Left lung (tissue), 10 donors: Measurements from ENCODE around the gene BCL11B. TPM values are rescaled to one million over a fixed set of nuclear protein-coding genes. Genes with fewer than 3 reads are reported as not detected.

Experiments used
- ATAC-seq: fragments of 200-7000 bp; cut with Tn5 transposase; one replicate; pipeline ENCODE4 v1.9.1; 2020; ENCODE audit warnings: moderate library complexity
- DNase-seq, 4 donors: peaks; one replicate each; pipeline ENCODE4 v3.0.0-alpha.2; 2013 to 2020
- H3K27ac ChIP-seq, 2 donors: fragments of 200-600 bp; sonication (generic) in 1 of 2; one replicate each; pipeline versions ENCODE4 v1.5.0 to v1.8.0; 2020 to 2021
- H3K27me3 ChIP-seq, 2 donors: fragments of 200-600 bp; sonication (generic) in 1 of 2; one replicate each; pipeline versions ENCODE4 v1.5.0 to v1.8.0; 2020 to 2021
- H3K36me3 ChIP-seq, 2 donors: fragments of 200-600 bp; sonication (generic) in 1 of 2; one replicate each; pipeline versions ENCODE4 v1.5.0 to v1.8.0; 2020 to 2021
- H3K4me1 ChIP-seq, 2 donors: fragments of 200-600 bp; one replicate each; pipeline ENCODE4 v1.8.0; 2021
- H3K4me3 ChIP-seq, 2 donors: fragments of 200-600 bp; sonication (generic) in 1 of 2; one replicate each; pipeline versions ENCODE4 v1.5.0 to v1.8.0; 2020 to 2021; ENCODE audit warnings: mild to moderate bottlenecking in 1 of 2
- H3K9me3 ChIP-seq, 2 donors: fragments of 200-600 bp; sonication (generic) in 1 of 2; one replicate each; pipeline versions ENCODE4 v1.5.0 to v1.8.0; 2020 to 2021
- intact Hi-C, 2 donors: fragments of 100-400 bp; cut with DNase I; formaldehyde crosslinking; loops; one replicate each; pipeline versions ENCODE4 v1.11.2 to v1.14.2; 2022
- polyA plus RNA-seq, 6 donors: library from polyadenylated mRNA; unstranded; fragments of 120-200 nt; gene quantifications; one replicate each; pipeline ENCODE4 v1.2.1, GENCODE V29; 2013; ENCODE audit not compliant: insufficient read length in 6 of 6
- total RNA-seq, 2 donors: library from RNA; stranded (reverse); fragmentation: NEBNext Ultra II Directional; extraction: Animal tissue kit (Norgen Biotek cat#: 25700); gene quantifications; one replicate each; pipeline ENCODE4 v1.2.1, GENCODE V29; 2021
- TF ChIP-seq, protein P1 (sequence below), 2 donors: fragments of 200-600 bp; sonication (generic) in 1 of 2; IDR thresholded peaks; one replicate each; pipeline versions ENCODE4 v1.5.0 to v1.8.0; 2021; ENCODE audit warnings: antibody characterized with exemption in 2 of 2
- donor health status: DM: no; HTN: yes; CAD: no.
- donor health status: DM: no; HTN: no; CAD: no.

Gene BCL11B
- total and polyA plus RNA-seq, 8 donors: 1.4 to 3.6 (median 3.2) TPM

GRCh38 chr14:99304208-99304607, 32.2 kb upstream of the BCL11B start:
- ATAC-seq: no peak
- intact Hi-C loops: no loop called here

DNA sequence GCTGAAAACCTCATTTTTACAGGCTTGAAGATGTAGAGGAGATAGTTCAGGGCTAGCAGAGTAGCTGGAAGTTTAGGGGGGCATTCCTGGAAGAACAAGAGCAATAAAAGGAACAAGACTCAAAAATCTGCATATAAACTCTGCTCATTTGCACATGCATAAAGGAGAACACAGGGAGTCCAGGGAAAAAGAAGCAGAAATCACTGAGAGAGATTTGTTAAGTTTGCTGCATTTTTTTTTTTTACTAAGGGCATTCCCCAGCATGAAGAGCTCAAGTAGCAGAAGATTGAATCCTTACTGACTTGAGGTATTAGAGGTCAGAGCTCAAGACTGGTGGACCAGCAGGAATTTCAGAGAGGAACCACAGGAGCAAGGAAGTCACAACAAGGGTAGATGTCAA, 28.2 kb upstream of the BCL11B start:
- DNase-seq (no peak), ATAC-seq (no peak)
- H3K9me3 ChIP-seq: peaks cover 0 to 10% of the 10 kb centered on the region in 2 donors
- intact Hi-C loops: no loop called here
- H3K4me3 ChIP-seq: no peak overlapping the region
- H3K27me3 ChIP-seq: peaks cover 0 to 5% of the 10 kb centered on the region in 2 donors
- TF ChIP-seq, protein P1, sequence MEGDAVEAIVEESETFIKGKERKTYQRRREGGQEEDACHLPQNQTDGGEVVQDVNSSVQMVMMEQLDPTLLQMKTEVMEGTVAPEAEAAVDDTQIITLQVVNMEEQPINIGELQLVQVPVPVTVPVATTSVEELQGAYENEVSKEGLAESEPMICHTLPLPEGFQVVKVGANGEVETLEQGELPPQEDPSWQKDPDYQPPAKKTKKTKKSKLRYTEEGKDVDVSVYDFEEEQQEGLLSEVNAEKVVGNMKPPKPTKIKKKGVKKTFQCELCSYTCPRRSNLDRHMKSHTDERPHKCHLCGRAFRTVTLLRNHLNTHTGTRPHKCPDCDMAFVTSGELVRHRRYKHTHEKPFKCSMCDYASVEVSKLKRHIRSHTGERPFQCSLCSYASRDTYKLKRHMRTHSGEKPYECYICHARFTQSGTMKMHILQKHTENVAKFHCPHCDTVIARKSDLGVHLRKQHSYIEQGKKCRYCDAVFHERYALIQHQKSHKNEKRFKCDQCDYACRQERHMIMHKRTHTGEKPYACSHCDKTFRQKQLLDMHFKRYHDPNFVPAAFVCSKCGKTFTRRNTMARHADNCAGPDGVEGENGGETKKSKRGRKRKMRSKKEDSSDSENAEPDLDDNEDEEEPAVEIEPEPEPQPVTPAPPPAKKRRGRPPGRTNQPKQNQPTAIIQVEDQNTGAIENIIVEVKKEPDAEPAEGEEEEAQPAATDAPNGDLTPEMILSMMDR (IDR thresholded peaks at IDR 0.05): no peak
- H3K4me1 ChIP-seq: no peaks in the 10 kb centered on the region
- no peaks in the 10 kb centered on the region for H3K36me3 ChIP-seq
- H3K27ac ChIP-seq: no peak overlapping the region

More at GRCh38 chr14:99304208-99304607, 32.2 kb upstream of the BCL11B start:
- DNase-seq: no peak
- Histone ChIP-seq H3K36me3 (no peaks in the 10 kb centered on the region), H3K4me3 (no peak overlapping the region), H3K9me3 (peaks cover 0 to 7% of the 10 kb centered on the region in 2 donors), H3K27me3 (no peaks in the 10 kb centered on the region), H3K4me1 (no peaks in the 10 kb centered on the region), H3K27ac (no peak overlapping the region)
- TF ChIP-seq, protein P1 (IDR thresholded peaks at IDR 0.05): no peak

- H3K4me1 ChIP-seq: no peaks in the 10 kb centered on the region
- intact Hi-C loops: no loop called here
- TF ChIP-seq, protein P1 (IDR thresholded peaks at IDR 0.05): no peak
- no peak overlapping the region for H3K27ac ChIP-seq
- H3K9me3 ChIP-seq: peaks cover 0 to 6% of the 10 kb centered on the region in 2 donors
- H3K4me3 ChIP-seq: no peak overlapping the region
- ATAC-seq (no peak), DNase-seq (no peak)
- H3K36me3 ChIP-seq: no peaks in the 10 kb centered on the region
- H3K27me3 ChIP-seq: peaks cover 0 to 5% of the 10 kb centered on the region in 2 donors
Observed at GRCh38 chr14:99296517-99296916, 24.5 kb upstream of the BCL11B start.

- Histone ChIP-seq H3K9me3 (no peaks in the 10 kb centered on the region), H3K36me3 (no peaks in the 10 kb centered on the region), H3K27ac (no peak overlapping the region), H3K4me1 (no peaks in the 10 kb centered on the region), H3K4me3 (no peak overlapping the region), H3K27me3 (peaks cover 0 to 26% of the 10 kb centered on the region in 2 donors)
- intact Hi-C loops: no loop called here
- ATAC-seq (no peak), DNase-seq (peak in 1 of 4 donors; percentile 29)
- TF ChIP-seq, protein P1 (IDR thresholded peaks at IDR 0.05): no peak
Observed at GRCh38 chr14:99289394-99290189, 17.6 kb upstream of the BCL11B start.

- intact Hi-C loops: no loop called here
- no peak for ATAC-seq
- Histone ChIP-seq H3K36me3 (no peaks in the 10 kb centered on the region), H3K9me3 (no peaks in the 10 kb centered on the region), H3K27me3 (peaks cover 0 to 32% of the 10 kb centered on the region in 2 donors), H3K4me3 (no peak overlapping the region), H3K4me1 (no peaks in the 10 kb centered on the region), H3K27ac (no peak overlapping the region)
- DNase-seq: no peak
- TF ChIP-seq, protein P1 (IDR thresholded peaks at IDR 0.05): no peak
Observed at GRCh38 chr14:99288948-99289347, 17.0 kb upstream of the BCL11B start.
